ENCODE data around the gene SHMT2.

DNA sequence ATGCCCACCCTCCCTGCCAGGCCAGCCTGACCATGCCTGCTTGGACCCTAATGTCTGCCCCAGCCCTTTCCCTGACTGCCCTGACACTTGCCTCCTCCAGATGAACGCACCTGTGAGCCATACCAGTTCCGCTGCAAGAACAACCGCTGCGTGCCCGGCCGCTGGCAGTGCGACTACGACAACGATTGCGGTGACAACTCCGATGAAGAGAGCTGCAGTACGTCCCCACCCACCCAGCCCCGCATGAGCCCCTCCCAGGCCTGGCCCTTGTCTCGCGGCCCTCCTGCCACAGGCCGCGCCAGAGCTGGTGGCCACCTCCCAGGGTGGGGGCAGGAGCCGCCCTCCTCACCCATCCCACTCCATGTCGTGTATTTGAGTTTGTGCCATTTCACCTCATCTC, 27.2 kb upstream of the SHMT2 start:
- TF ChIP-seq CTCF (conservative IDR thresholded peaks at IDR 0.05; ENCODE audit: low read depth, low read length) (no peak), EZH2 (IDR thresholded peaks at IDR 0.05; ENCODE audit: low read length, unreplicated experiment) (no peak)
